Aorta (tissue), 5 donors: ENCODE results near the gene PDE4A. TPM values are rescaled to one million over a fixed set of nuclear protein-coding genes. Genes with fewer than 3 reads are reported as not detected.
A peak's percentile ranks its signal among the peaks of the same experiment; 100 is the strongest.
"Not testable (repeated sequence)": the region's sequence is repeated elsewhere in the genome, so short reads cannot be mapped to it uniquely, and the experiment has no call there.

Source experiments
- ATAC-seq: fragments of 200-7000 bp; cut with Tn5 transposase; one replicate; pipeline ENCODE4 v1.9.1; 2022; ENCODE audit warnings: moderate library complexity; ENCODE audit not compliant: low FRiP score
- DNase-seq, 2 donors: peaks; one replicate each; pipeline ENCODE4 v3.0.0-alpha.2; 2020
- H3K27ac ChIP-seq, 2 donors: one replicate each; pipeline ENCODE4 v1.5.1; 2013; ENCODE audit warnings: low read length in 2 of 2, mild to moderate bottlenecking in 2 of 2, moderate library complexity in 2 of 2, control low read depth in 1 of 2, inconsistent platforms in 1 of 2, low read depth in 1 of 2
- H3K27me3 ChIP-seq, 2 donors: one replicate each; pipeline ENCODE4 v1.6.1; 2013; ENCODE audit warnings: control low read depth in 1 of 2, low read length in 1 of 2, mild to moderate bottlenecking in 1 of 2, moderate library complexity in 1 of 2; ENCODE audit not compliant: insufficient read depth in 2 of 2, control insufficient read depth in 1 of 2
- H3K36me3 ChIP-seq, 2 donors: one replicate each; pipeline ENCODE4 v1.6.1; 2013; ENCODE audit warnings: control low read depth in 1 of 2, low read length in 1 of 2, mild to moderate bottlenecking in 1 of 2; ENCODE audit not compliant: insufficient read depth in 2 of 2, control insufficient read depth in 1 of 2
- H3K4me1 ChIP-seq, 2 donors: one replicate each; pipeline ENCODE4 v1.6.1; 2013; ENCODE audit warnings: low read length in 2 of 2, control low read depth in 1 of 2, mild to moderate bottlenecking in 1 of 2, moderate library complexity in 1 of 2; ENCODE audit not compliant: insufficient read depth in 2 of 2, control insufficient read depth in 1 of 2
- H3K4me3 ChIP-seq, 2 donors: one replicate each; pipeline ENCODE4 v1.5.1; 2013; ENCODE audit warnings: low read length in 2 of 2, control low read depth in 1 of 2, mild to moderate bottlenecking in 1 of 2
- H3K9me3 ChIP-seq: one replicate; pipeline ENCODE4 v1.6.1; 2013; ENCODE audit warnings: mild to moderate bottlenecking, low read length; ENCODE audit not compliant: control insufficient read depth
- WGBS, 2 donors: extraction: QIAGEN DNeasy Blood & Tissue Kit; methylation state at CpG; one replicate each; pipeline ENCODE4 v1.1.7; 2013; 5-methylcytosine and 5-hydroxymethylcytosine counted together
- intact Hi-C, 2 donors: fragments of 100-400 bp; cut with DNase I; formaldehyde crosslinking; loops; one replicate each; pipeline versions ENCODE4 v1.14.2 to v1.15.0; 2022
- polyA plus RNA-seq, 2 donors: library from polyadenylated mRNA; stranded (reverse); fragments of 200-250 nt; gene quantifications; one replicate each; pipeline ENCODE4 v1.2.3, GENCODE V29; 2013
- total RNA-seq, 2 donors: library from RNA; stranded (reverse); fragmentation: NEBNext Ultra II Directional; extraction: Animal tissue kit (Norgen Biotek cat#: 25700); gene quantifications; one replicate each; pipeline ENCODE4 v1.2.1, GENCODE V29; 2021
- donor health status: healthy with polysubstance abuse.
- donor health status: Bipolar disorder and iron deficiency.
- donor health status: DM: no; HTN: no; CAD: no.
- donor health status: DM: no; HTN: no; CAD: no.
- donor health status: DM: yes; HTN: yes; CAD: no.

PDE4A gene
- total and polyA plus RNA-seq, 4 donors: 8.6 to 30.2 (median 13.0) TPM

DNA sequence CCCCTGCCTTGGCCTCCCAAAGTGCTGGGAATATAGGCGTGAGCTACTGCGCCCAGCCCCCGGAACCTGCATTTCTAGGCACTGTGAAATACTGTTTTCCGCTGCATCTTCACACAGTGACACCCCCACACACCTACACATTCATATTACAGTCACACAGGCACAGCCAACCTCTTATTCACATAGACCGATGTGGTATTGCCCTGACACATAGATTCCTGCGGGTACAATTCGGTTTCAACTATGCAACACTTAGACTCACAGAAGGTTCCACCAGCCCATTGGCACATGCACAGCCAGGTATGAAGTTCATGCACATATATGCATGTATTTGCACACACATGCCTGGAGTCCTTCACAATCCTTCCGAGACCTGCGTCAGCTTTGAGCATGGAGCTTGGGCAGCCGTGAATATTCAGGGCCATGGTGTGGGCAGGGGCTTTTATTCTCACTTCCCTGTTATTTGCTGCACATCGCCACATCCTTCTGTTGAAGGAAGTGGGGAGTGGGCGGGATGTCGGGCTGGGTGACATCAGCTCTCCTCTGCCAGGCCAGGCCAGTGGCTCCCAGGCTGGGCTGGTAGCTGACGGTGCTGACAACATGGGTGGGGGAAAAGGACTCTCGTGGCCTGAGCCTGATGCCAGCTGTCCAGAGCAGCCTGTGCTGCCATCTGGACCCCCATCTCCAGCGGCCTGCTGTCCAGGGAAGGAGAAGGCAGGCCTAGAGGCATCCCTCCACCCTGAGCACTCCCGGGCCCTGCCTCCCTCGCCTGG is 11.6 kb upstream of the PDE4A start:
- peak in 1 of 2 donors; percentile 87 for DNase-seq
- ATAC-seq: no peak
- WGBS, 2 donors: 62 to 66% methylated on average over 18 of the region's 18 CpGs
- no peaks in the 10 kb centered on the region for H3K4me1 ChIP-seq
- H3K36me3 ChIP-seq: no peaks in the 10 kb centered on the region
- H3K9me3 ChIP-seq: no peaks in the 10 kb centered on the region
- H3K27me3 ChIP-seq: no peaks in the 10 kb centered on the region
- intact Hi-C loops: no loop called here
- no peak overlapping the region for H3K4me3 ChIP-seq
- H3K27ac ChIP-seq: no peak overlapping the region

DNA sequence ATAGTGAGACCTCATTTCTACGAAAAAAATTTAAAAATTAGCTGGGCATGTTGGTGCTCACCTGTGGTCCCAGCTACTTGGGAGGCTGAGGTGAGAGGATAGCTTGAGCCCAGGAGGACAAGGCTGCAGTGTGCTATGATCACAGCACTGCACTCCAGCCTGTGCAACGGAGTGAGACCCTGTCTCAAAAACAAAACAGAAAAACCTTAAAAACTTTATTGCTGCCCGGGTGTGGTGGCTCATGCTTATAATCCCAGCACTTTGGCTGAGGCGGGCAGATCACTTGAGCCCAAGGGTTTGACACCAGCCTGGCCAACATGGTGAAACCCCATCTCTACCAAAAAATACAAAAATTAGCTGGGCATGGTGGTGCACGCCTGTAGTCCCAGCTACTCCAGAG is 9.1 kb upstream of the PDE4A start:
- WGBS, 2 donors: 72 to 74% methylated on average over 5 of the region's 5 CpGs
- H3K27me3 ChIP-seq, H3K27ac ChIP-seq, H3K9me3 ChIP-seq, ATAC-seq, H3K4me1 ChIP-seq, DNase-seq, H3K4me3 ChIP-seq, intact Hi-C loops, H3K36me3 ChIP-seq: not testable (repeated sequence)

DNA sequence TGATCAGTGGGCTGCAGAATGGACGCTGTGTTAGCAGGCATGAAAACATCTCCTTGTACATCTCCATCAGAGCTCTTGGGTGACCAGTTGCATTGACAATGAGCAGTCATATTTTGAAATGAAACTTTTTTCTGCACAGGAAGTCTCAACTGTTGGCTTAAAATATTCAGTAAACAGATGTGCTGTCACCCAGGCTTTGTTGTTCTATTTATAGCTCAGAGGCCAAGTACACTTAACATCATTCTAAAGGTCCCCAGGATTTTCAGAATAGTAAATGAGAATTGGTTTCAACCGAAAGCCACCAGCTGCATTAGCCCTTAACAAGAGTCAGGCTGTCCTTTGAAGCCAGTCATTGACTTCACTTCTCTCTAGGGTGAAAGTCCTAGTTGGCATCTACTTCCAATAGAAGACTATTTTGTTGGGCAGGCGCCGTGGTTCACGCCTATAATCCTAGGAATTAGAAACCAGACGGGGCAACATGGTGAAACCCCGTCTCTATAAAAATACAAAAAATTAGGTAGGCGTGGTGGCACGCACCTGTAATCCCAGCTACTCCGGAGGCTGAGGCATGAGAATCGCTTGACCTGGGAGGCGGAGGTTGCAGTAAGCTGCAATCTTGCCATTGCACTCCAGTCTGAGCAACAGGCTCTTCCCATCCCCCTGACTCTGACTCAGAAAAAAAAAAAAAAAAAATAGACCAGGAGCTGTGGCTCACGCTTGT is 7.9 kb upstream of the PDE4A start:
- no peak overlapping the region for H3K27ac ChIP-seq
- H3K4me3 ChIP-seq: no peak overlapping the region
- ATAC-seq (no peak), DNase-seq (no peak)
- peaks cover 3% of the 10 kb centered on the region for H3K9me3 ChIP-seq
- H3K36me3 ChIP-seq: no peaks in the 10 kb centered on the region
- intact Hi-C loops: no loop called here
- 72 to 80% methylated on average over 13 of the region's 13 CpGs for WGBS, 2 donors
- no peaks in the 10 kb centered on the region for H3K27me3 ChIP-seq
- H3K4me1 ChIP-seq: no peaks in the 10 kb centered on the region

DNA sequence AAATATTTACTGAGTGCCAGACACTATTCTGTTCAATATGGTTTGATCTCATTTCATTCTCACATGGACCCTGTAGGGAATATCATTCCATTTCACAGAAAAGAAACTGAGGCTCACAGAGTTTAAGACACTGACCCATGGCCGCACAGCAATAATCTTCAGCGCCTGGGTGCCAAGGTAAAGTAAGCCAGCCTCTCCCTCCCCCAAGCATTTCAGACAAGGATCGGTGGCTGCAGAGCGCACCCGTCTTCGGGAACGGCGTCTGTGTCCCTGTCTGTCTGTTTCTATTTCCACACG is 4.3 kb upstream of the PDE4A start:
- H3K9me3 ChIP-seq: peaks cover 3% of the 10 kb centered on the region
- no peak overlapping the region for H3K27ac ChIP-seq
- no peak overlapping the region for H3K4me3 ChIP-seq
- ATAC-seq (no peak), DNase-seq (no peak)
- H3K27me3 ChIP-seq: no peaks in the 10 kb centered on the region
- H3K36me3 ChIP-seq: no peaks in the 10 kb centered on the region
- no peaks in the 10 kb centered on the region for H3K4me1 ChIP-seq
- intact Hi-C loops: no loop called here
- WGBS, 2 donors: 3 to 8% methylated on average over 9 of the region's 9 CpGs

DNA sequence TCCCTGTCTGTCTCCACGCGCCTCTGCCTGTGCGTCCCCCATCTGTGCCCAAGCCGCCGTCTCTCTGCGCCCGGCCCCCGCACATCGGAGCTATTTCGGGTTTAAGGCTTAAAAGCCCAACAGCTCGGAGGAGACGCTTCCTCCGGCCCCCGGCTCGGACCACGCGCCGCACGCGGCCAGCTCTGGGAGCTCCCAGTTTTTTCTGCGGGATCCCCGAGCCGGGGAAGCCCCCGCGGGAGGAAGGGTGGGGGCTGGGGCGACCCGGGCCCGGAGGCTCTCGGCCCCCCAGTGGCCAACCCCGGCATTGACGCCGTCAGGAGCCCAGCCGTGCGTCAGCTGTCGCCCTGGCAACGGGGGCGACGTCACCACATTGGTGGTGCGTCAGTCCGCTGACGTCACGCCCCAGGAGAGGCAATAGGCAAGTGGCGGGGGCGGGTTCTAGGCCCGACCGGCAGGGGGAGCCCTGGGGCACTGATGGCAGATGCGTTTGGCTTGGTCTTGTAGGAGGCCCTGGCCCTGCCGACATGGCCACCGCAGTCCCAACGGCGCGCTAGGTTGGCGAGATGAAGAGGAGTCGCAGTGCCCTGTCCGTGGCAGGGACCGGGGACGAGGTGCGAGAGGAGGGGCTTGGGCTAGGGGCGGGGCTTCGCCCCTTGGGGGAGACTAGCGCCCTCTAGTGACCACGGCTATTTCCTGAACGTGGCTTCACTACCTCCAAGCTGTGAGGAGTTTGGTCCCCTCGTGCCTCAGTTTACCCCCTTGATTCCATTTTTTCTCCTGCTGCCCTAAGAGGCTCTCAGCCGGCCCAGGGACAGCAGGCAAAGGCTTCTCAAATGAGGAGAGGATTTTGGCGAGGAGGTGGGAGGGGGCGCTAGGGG is 3.7 kb upstream of the PDE4A start:
- no peak overlapping the region for H3K27ac ChIP-seq
- no peaks in the 10 kb centered on the region for H3K27me3 ChIP-seq
- H3K4me1 ChIP-seq: no peaks in the 10 kb centered on the region

DNA sequence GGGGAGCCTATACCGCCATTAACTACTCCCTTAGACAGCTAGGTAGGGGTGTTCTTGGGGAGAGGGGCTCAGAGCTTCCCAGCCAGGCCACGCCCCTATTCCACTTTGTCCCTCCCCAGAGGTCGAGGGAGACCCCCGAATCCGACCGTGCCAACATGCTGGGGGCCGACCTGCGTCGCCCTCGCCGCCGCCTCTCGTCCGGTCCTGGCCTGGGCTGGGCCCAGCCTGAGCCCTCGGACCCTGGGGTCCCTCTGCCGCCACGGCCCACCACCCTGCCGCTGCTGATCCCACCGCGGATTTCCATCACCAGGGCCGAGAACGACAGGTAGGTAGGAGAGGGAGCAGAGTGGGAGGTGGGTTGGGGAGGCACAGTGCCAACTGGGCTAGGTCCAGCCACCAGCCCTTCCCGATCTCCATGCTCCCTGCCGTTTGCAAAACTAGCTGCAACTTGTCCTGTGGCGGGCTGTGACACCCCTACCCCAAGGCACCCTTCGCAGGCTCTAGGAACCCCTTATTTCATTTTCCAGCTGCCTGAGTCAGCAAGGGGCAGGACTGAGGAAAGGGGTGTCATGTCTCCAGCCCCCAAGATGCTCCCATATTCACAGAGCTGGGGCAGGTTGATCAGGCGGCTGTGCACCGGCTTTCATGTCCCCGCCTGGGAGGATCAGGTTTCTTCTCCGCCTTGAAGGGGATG is 2.6 kb upstream of the PDE4A start:
- ATAC-seq: no peak
- no peak overlapping the region for H3K4me3 ChIP-seq
- H3K9me3 ChIP-seq: peaks cover 3% of the 10 kb centered on the region
- H3K4me1 ChIP-seq: no peaks in the 10 kb centered on the region
- peak in 1 of 2 donors; percentile 74 for DNase-seq
- no peaks in the 10 kb centered on the region for H3K36me3 ChIP-seq
- H3K27ac ChIP-seq: no peak overlapping the region
- H3K27me3 ChIP-seq: no peaks in the 10 kb centered on the region
- 5 to 7% methylated on average over 30 of the region's 30 CpGs for WGBS, 2 donors
- intact Hi-C loops: no loop called here

More for the DNA sequence above, 3.7 kb upstream of the PDE4A start:
- no peak overlapping the region for H3K4me3 ChIP-seq
- intact Hi-C loops: no loop called here
- peaks cover 3% of the 10 kb centered on the region for H3K9me3 ChIP-seq
- DNase-seq (peak; percentile 88 to 93), ATAC-seq (peak; percentile 88)
- WGBS, 2 donors: 3% methylated on average over 59 to 67 of the region's 67 CpGs
- no peaks in the 10 kb centered on the region for H3K36me3 ChIP-seq

DNA sequence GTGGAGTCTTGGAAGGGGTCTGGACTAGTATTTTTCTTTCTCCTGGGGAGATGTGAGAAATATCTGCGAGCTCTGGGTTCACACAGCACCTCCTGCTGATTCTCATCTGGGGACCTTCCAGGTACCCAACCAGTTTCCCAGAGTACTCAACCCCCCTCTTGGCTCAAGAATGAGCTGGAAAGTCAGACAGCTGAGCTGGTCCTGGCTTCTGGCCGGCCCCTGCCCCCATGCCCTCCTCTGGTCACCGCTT is 2.2 kb upstream of the PDE4A start:
- H3K4me1 ChIP-seq: no peaks in the 10 kb centered on the region
- no peak overlapping the region for H3K4me3 ChIP-seq
- no peak overlapping the region for H3K27ac ChIP-seq
- peaks cover 3% of the 10 kb centered on the region for H3K9me3 ChIP-seq
- intact Hi-C loops: no loop called here
- 0 to 2% methylated on average over 3 of the region's 3 CpGs for WGBS, 2 donors
- no peaks in the 10 kb centered on the region for H3K36me3 ChIP-seq
- no peak for ATAC-seq
- H3K27me3 ChIP-seq: no peaks in the 10 kb centered on the region
- no peak for DNase-seq

DNA sequence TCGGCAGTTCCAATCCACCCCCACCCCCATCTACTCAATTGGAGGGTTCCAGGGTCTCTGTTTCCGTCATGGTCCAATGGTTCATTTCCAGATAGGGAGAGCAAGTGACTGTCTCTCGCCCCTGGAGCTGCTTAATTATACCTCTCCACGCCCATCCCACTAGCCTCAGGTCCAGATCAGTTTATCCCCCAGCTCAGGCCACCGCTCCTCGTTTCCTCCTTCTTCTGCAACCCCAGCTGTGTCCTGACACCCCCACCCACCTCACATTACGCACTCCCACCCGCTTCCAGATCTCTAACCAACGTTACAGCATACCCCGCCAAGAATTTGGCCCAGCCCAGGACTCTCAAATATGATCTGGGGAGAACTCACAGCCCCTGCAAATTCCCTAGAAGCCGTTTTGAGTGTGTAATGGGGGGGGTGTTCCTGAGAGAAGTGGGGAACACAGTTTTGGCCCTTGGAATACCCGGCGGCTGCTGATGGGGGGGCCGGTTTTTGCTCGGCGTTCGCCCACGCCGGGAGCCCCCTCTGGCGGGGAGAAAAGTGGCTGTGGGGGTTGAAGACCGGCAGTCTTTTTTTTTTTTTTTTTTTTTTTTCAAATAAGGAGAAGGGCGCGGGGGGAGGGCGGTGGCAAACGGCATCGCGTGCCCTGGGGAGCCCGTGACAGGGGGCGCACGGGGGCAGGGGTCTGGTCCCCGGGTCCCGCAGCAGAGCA is 1.7 kb upstream of the PDE4A start:
- Histone ChIP-seq H3K4me1 (no peaks in the 10 kb centered on the region), H3K9me3 (peaks cover 3% of the 10 kb centered on the region), H3K27me3 (no peaks in the 10 kb centered on the region), H3K27ac (no peak overlapping the region), H3K4me3 (no peak overlapping the region), H3K36me3 (no peaks in the 10 kb centered on the region)
- intact Hi-C loops: no loop called here
- WGBS, 2 donors: 1 to 2% methylated on average over 26 to 32 of the region's 32 CpGs
- DNase-seq (no peak), ATAC-seq (no peak)
